Ascending aorta (tissue), 2 donors: ENCODE data around the gene VIPR2. TPM values are rescaled to one million over a fixed set of nuclear protein-coding genes. Genes with fewer than 3 reads are reported as not detected.
"Not testable (repeated sequence)": the region's sequence is repeated elsewhere in the genome, so short reads cannot be mapped to it uniquely, and the experiment has no call there.

ENCODE experiments used
- DNase-seq, 2 donors: peaks; one replicate each; pipeline ENCODE4 v3.0.0-alpha.2; 2019; ENCODE audit warnings: low spot score in 2 of 2
- H3K27ac ChIP-seq, 2 donors: fragments of 200-600 bp; sonication (generic); one replicate each; pipeline ENCODE4 v1.5.1; 2016 to 2017; ENCODE audit warnings: mild to moderate bottlenecking in 1 of 2
- H3K27me3 ChIP-seq: fragments of 200-600 bp; sonication (generic); one replicate; pipeline ENCODE4 v1.5.1; 2017
- H3K36me3 ChIP-seq, 2 donors: fragments of 200-600 bp; sonication (generic); one replicate each; pipeline ENCODE4 v1.5.1; 2016
- H3K4me1 ChIP-seq, 2 donors: fragments of 200-600 bp; sonication (generic); one replicate each; pipeline ENCODE4 v1.5.1; 2016 to 2017; ENCODE audit warnings: mild to moderate bottlenecking in 1 of 2
- H3K4me3 ChIP-seq, 2 donors: fragments of 200-600 bp; sonication (generic); one replicate each; pipeline ENCODE4 v1.5.1; 2016 to 2017; ENCODE audit warnings: mild to moderate bottlenecking in 1 of 2
- H3K9me3 ChIP-seq, 2 donors: fragments of 200-600 bp; sonication (generic); one replicate each; pipeline ENCODE4 v1.5.1; 2016
- CTCF ChIP-seq, 3 experiments: fragments of 200-600 bp in 2 of 3; fragments of 450-650 bp in 1 of 3; sonication (generic) in 2 of 3; IDR thresholded peaks; one replicate each; pipeline ENCODE4 v1.5.1; 2016 to 2019; ENCODE audit warnings: antibody characterized with exemption in 3 of 3, mild to moderate bottlenecking in 1 of 3, moderate library complexity in 1 of 3
- intact Hi-C: fragments of 100-400 bp; cut with DNase I; formaldehyde crosslinking; loops from one replicate; pipeline ENCODE4 v1.15.1; 2023
- total RNA-seq: library from RNA; depleted of rRNA; stranded (reverse); fragments of >200 nt; gene quantifications from one replicate; pipeline ENCODE4 v1.1.0, GENCODE V29; 2016

VIPR2 gene
- total RNA-seq, 1 donor from 2014 or later, result 17.8 TPM

- Histone ChIP-seq H3K9me3 (no peaks in the 10 kb centered on the region), H3K4me3 (no peak overlapping the region), H3K4me1 (no peaks in the 10 kb centered on the region), H3K36me3 (peaks cover 0 to 3% of the 10 kb centered on the region in 2 donors), H3K27ac (no peak overlapping the region), H3K27me3 (no peaks in the 10 kb centered on the region)
- no peak for TF ChIP-seq CTCF (IDR thresholded peaks at IDR 0.05)
- intact Hi-C loops, result no loop called here
- DNase-seq, result peak in 1 of 2 donors; percentile 55
These were observed 15.9 kb downstream of the VIPR2 start for GRCh38 chr7:159128767-159129166.

GRCh38 chr7:159127691-159128642 is 16.7 kb downstream of the VIPR2 start:
- Histone ChIP-seq H3K4me1 (no peaks in the 10 kb centered on the region), H3K27me3 (no peaks in the 10 kb centered on the region), H3K4me3 (no peak overlapping the region), H3K27ac (no peak overlapping the region), H3K9me3 (no peaks in the 10 kb centered on the region), H3K36me3 (peaks cover 0 to 3% of the 10 kb centered on the region in 2 donors)
- intact Hi-C loops, result no loop called here
- TF ChIP-seq CTCF (IDR thresholded peaks at IDR 0.05), result no peak
- DNase-seq, result peak in 1 of 2 donors; percentile 49

GRCh38 chr7:159126311-159127260 is 18.1 kb downstream of the VIPR2 start:
- DNase-seq, result no peak
- Histone ChIP-seq H3K27ac (no peak overlapping the region), H3K4me3 (no peak overlapping the region), H3K9me3 (no peaks in the 10 kb centered on the region), H3K27me3 (no peaks in the 10 kb centered on the region), H3K36me3 (peaks cover 0 to 3% of the 10 kb centered on the region in 2 donors), H3K4me1 (no peaks in the 10 kb centered on the region)
- no peak for TF ChIP-seq CTCF (IDR thresholded peaks at IDR 0.05)
- intact Hi-C loops, result no loop called here

GRCh38 chr7:159125955-159126270 is 18.8 kb downstream of the VIPR2 start:
- H3K27me3 ChIP-seq, result no peaks in the 10 kb centered on the region
- H3K4me3 ChIP-seq, result no peak overlapping the region
- peaks cover 0 to 3% of the 10 kb centered on the region in 2 donors for H3K36me3 ChIP-seq
- H3K4me1 ChIP-seq, result no peaks in the 10 kb centered on the region
- no peak for TF ChIP-seq CTCF (IDR thresholded peaks at IDR 0.05)
- H3K27ac ChIP-seq, result no peak overlapping the region
- peak in 1 of 2 donors; percentile 42 for DNase-seq
- H3K9me3 ChIP-seq, result no peaks in the 10 kb centered on the region
- intact Hi-C loops, result no loop called here

- Histone ChIP-seq H3K9me3 (no peaks in the 10 kb centered on the region), H3K4me3 (no peak overlapping the region), H3K27me3 (no peaks in the 10 kb centered on the region), H3K4me1 (no peaks in the 10 kb centered on the region), H3K27ac (no peak overlapping the region), H3K36me3 (peaks cover 0 to 3% of the 10 kb centered on the region in 2 donors)
- intact Hi-C loops, result no loop called here
- peak in 1 of 2 donors; percentile 33 for DNase-seq
- no peak for TF ChIP-seq CTCF (IDR thresholded peaks at IDR 0.05)
These were observed 19.3 kb downstream of the VIPR2 start for GRCh38 chr7:159125104-159125954.

- H3K4me1 ChIP-seq, H3K4me3 ChIP-seq, H3K27me3 ChIP-seq, H3K9me3 ChIP-seq, DNase-seq, intact Hi-C loops, H3K27ac ChIP-seq, H3K36me3 ChIP-seq: not testable (repeated sequence)
These were observed 20.9 kb downstream of the VIPR2 start for GRCh38 chr7:159123793-159124192.

GRCh38 chr7:159123294-159123693 is 21.4 kb downstream of the VIPR2 start:
- H3K27me3 ChIP-seq, DNase-seq, H3K9me3 ChIP-seq, H3K4me1 ChIP-seq, intact Hi-C loops, H3K27ac ChIP-seq, H3K36me3 ChIP-seq, H3K4me3 ChIP-seq: not testable (repeated sequence)
